Neural cell (in vitro differentiated cells): ENCODE data around the gene SPAG16. TPM values are rescaled to one million over a fixed set of nuclear protein-coding genes. Genes with fewer than 3 reads are reported as not detected.

ENCODE experiments used
- H2AFZ ChIP-seq: fragments of 200-600, 300-800 bp; sonication (generic), shearing (Covaris generic); 2 replicates; pipeline ENCODE4 v1.6.0; 2014; ENCODE audit warnings: low read depth, mild to moderate bottlenecking, antibody characterized with exemption, low read length, moderate library complexity
- H3F3A ChIP-seq: fragments of 200-600 bp; shearing (Covaris generic); 2 replicates; pipeline ENCODE4 v1.6.1; 2016; ENCODE audit warnings: mild to moderate bottlenecking, moderate library complexity, mixed read lengths, antibody characterized with exemption, low read length; ENCODE audit not compliant: insufficient read depth, poor library complexity, severe bottlenecking
- H3K27ac ChIP-seq: fragments of 200-600, 300-800 bp; sonication (generic), shearing (Covaris generic); 2 replicates; pipeline ENCODE4 v1.5.1; 2014; ENCODE audit warnings: mild to moderate bottlenecking, low read length, moderate library complexity
- H3K27me3 ChIP-seq: fragments of 300-800, 200-600 bp; sonication (generic), shearing (Covaris generic); 2 replicates; pipeline ENCODE4 v1.6.0; 2014; ENCODE audit warnings: mild to moderate bottlenecking, low read depth, low read length, moderate library complexity; ENCODE audit not compliant: insufficient read depth
- H3K36me3 ChIP-seq: fragments of 300-800, 200-600 bp; sonication (generic), shearing (Covaris generic); 2 replicates; pipeline ENCODE4 v1.5.1; 2014; ENCODE audit warnings: mild to moderate bottlenecking, antibody characterized with exemption, low read length, moderate library complexity; ENCODE audit not compliant: insufficient read depth
- H3K4me2 ChIP-seq: fragments of 300-800, 200-600 bp; sonication (generic), shearing (Covaris generic); 2 replicates; pipeline ENCODE4 v1.6.0; 2014; ENCODE audit warnings: mild to moderate bottlenecking, low read length
- H3K4me3 ChIP-seq: fragments of 300-800, 200-600 bp; sonication (generic), shearing (Covaris generic); 2 replicates; pipeline ENCODE4 v1.5.1; 2014; ENCODE audit warnings: mild to moderate bottlenecking, low read length, moderate library complexity
- H3K79me2 ChIP-seq: fragments of 200-600 bp; shearing (Covaris generic); replicated peaks from 2 replicates; pipeline ENCODE4 v1.6.0; 2014; ENCODE audit warnings: mild to moderate bottlenecking, low read length, moderate library complexity; ENCODE audit not compliant: insufficient read depth
- H3K9ac ChIP-seq: fragments of 300-800, 200-600 bp; sonication (generic), shearing (Covaris generic); 2 replicates; pipeline ENCODE4 v1.6.1; 2016; ENCODE audit warnings: mild to moderate bottlenecking, low read length, mixed read lengths
- H3K9me2 ChIP-seq: fragments of 200-600 bp; shearing (Covaris generic); 2 replicates; pipeline ENCODE4 v1.6.1; 2016; ENCODE audit warnings: mild to moderate bottlenecking, low read length, mixed read lengths; ENCODE audit not compliant: insufficient read depth
- H3K9me3 ChIP-seq: fragments of 200-600, 300-800 bp; sonication (generic), shearing (Covaris generic); 2 replicates; pipeline ENCODE4 v1.6.1; 2016; ENCODE audit warnings: mild to moderate bottlenecking, mixed run types, low read length, moderate library complexity, mixed read lengths
- H4K20me1 ChIP-seq: fragments of 200-600 bp; shearing (Covaris generic); 2 replicates; pipeline ENCODE4 v1.6.1; 2016; ENCODE audit warnings: mild to moderate bottlenecking, mixed run types; ENCODE audit not compliant: insufficient read depth
- CTCF ChIP-seq: fragments of 450-650 bp; IDR thresholded peaks from 2 replicates; pipeline ENCODE4 v1.5.1; 2014; ENCODE audit warnings: antibody characterized with exemption, mild to moderate bottlenecking, moderate library complexity; ENCODE audit not compliant: poor library complexity, severe bottlenecking
- EP300 ChIP-seq: fragments of 450-650 bp; conservative IDR thresholded peaks from 2 replicates; pipeline ENCODE4 v1.6.1; 2014; ENCODE audit warnings: antibody characterized with exemption, mild to moderate bottlenecking, moderate library complexity; ENCODE audit not compliant: poor library complexity, severe bottlenecking
- EZH2 ChIP-seq: fragments of 200-600, 300-800 bp; shearing (Covaris generic), sonication (generic); IDR thresholded peaks from 2 replicates; pipeline ENCODE4 v1.6.1; 2014; ENCODE audit warnings: antibody characterized with exemption, low read length, borderline replicate concordance, mild to moderate bottlenecking; ENCODE audit not compliant: insufficient read depth, poor library complexity, severe bottlenecking
- MXI1 ChIP-seq: fragments of 450-650 bp; conservative IDR thresholded peaks from 2 replicates; pipeline ENCODE4 v1.6.1; 2014; ENCODE audit warnings: antibody characterized with exemption, mild to moderate bottlenecking; ENCODE audit not compliant: poor library complexity, severe bottlenecking
- POLR2AphosphoS5 ChIP-seq: IDR thresholded peaks from 2 replicates; pipeline ENCODE4 v1.6.1; 2012
- RAD21 ChIP-seq: fragments of 450-650 bp; conservative IDR thresholded peaks from 2 replicates; pipeline ENCODE4 v1.6.1; 2014; ENCODE audit warnings: antibody characterized with exemption, mild to moderate bottlenecking, moderate library complexity
- REST ChIP-seq: IDR thresholded peaks from 2 replicates; pipeline ENCODE4 v1.6.1; 2012; ENCODE audit warnings: borderline replicate concordance
- SMC3 ChIP-seq: fragments of 450-650 bp; conservative IDR thresholded peaks from 2 replicates; pipeline ENCODE4 v1.6.1; 2014; ENCODE audit warnings: antibody characterized with exemption, mild to moderate bottlenecking, moderate library complexity; ENCODE audit not compliant: poor library complexity
- TAF1 ChIP-seq: IDR thresholded peaks from 2 replicates; pipeline ENCODE4 v1.6.1; 2012; ENCODE audit warnings: low read depth
- polyA plus RNA-seq: library from polyadenylated mRNA; depleted of rRNA; stranded (reverse); fragments of >200 nt; gene quantifications from 2 replicates; pipeline ENCODE4 v1.2.3, GENCODE V29; 2014

The SPAG16 gene
- polyA plus RNA-seq, 1 donor from 2014 or later: 75.4 TPM

GRCh38 chr2:213561759-213562158 lies 277.5 kb downstream of the SPAG16 start:
- H3K4me2 ChIP-seq: peak overlapping the region; percentile 15
- H2AFZ ChIP-seq: no peak overlapping the region
- H3K36me3 ChIP-seq: no peaks in the 10 kb centered on the region
- H3K9me2 ChIP-seq: no peaks in the 10 kb centered on the region
- no peak overlapping the region for H3K9ac ChIP-seq
- H3K27me3 ChIP-seq: no peaks in the 10 kb centered on the region
- H3K9me3 ChIP-seq: no peaks in the 10 kb centered on the region
- H3K27ac ChIP-seq: peak overlapping the region; percentile 3
- H3K79me2 ChIP-seq: no peaks in the 10 kb centered on the region
- no peak overlapping the region for H3K4me3 ChIP-seq
- H4K20me1 ChIP-seq: no peaks in the 10 kb centered on the region
- TF ChIP-seq EP300: peak; percentile 92
- no peak for TF ChIP-seq CTCF
- TF ChIP-seq POLR2AphosphoS5: peak; percentile 72
- peak; percentile 28 for TF ChIP-seq REST
- H3F3A ChIP-seq: peaks cover 3% of the 10 kb centered on the region

- Histone ChIP-seq H3K4me3 (no peak overlapping the region), H3K9ac (no peak overlapping the region), H3K27ac (no peak overlapping the region), H3K79me2 (no peaks in the 10 kb centered on the region), H3K36me3 (no peaks in the 10 kb centered on the region), H3K9me2 (no peaks in the 10 kb centered on the region), H3F3A (peaks cover 3% of the 10 kb centered on the region), H3K9me3 (no peaks in the 10 kb centered on the region), H4K20me1 (no peaks in the 10 kb centered on the region), H3K27me3 (no peaks in the 10 kb centered on the region), H3K4me2 (no peak overlapping the region), H2AFZ (no peak overlapping the region)
- no peak for TF ChIP-seq EZH2
- TF ChIP-seq CTCF: no peak
- TF ChIP-seq TAF1: no peak
- TF ChIP-seq RAD21: no peak
- no peak for TF ChIP-seq POLR2AphosphoS5
- TF ChIP-seq REST: no peak
- no peak for TF ChIP-seq MXI1
- TF ChIP-seq SMC3: no peak
- TF ChIP-seq EP300: no peak
Measured at GRCh38 chr2:213562539-213563180, 278.4 kb downstream of the SPAG16 start.
